GM23248 (cell line): Measurements from ENCODE around the gene MAGI1. TPM values are rescaled to one million over a fixed set of nuclear protein-coding genes. Genes with fewer than 3 reads are reported as not detected.

Experiments
- DNase-seq: peaks from one replicate; pipeline ENCODE4 v3.0.0-alpha.2; 2015
- H2AFZ ChIP-seq: fragments of 200-600 bp; sonication (generic); 2 replicates; pipeline ENCODE4 v1.6.1; 2016; ENCODE audit warnings: antibody characterized with exemption
- H3F3A ChIP-seq: fragments of 200-600 bp; sonication (generic); 2 replicates; pipeline ENCODE4 v1.6.1; 2016; ENCODE audit warnings: mild to moderate bottlenecking, antibody characterized with exemption, mixed run types; ENCODE audit not compliant: insufficient read depth
- H3K27ac ChIP-seq: fragments of 200-600 bp; sonication (generic); 2 replicates; pipeline ENCODE4 v1.5.1; 2016; ENCODE audit warnings: mild to moderate bottlenecking
- H3K27me3 ChIP-seq: fragments of 200-600 bp; sonication (generic); replicated peaks from 2 replicates; pipeline ENCODE4 v1.6.1; 2016; ENCODE audit warnings: mild to moderate bottlenecking; ENCODE audit not compliant: insufficient read depth
- H3K36me3 ChIP-seq: fragments of 200-600 bp; sonication (generic); 2 replicates; pipeline ENCODE4 v1.6.1; 2016; ENCODE audit warnings: low read depth, mild to moderate bottlenecking
- H3K4me1 ChIP-seq: fragments of 200-600 bp; sonication (generic); 2 replicates; pipeline ENCODE4 v1.6.1; 2016; ENCODE audit warnings: mild to moderate bottlenecking; ENCODE audit not compliant: insufficient read depth
- H3K4me2 ChIP-seq: fragments of 200-600 bp; sonication (generic); one replicate; pipeline ENCODE4 v1.6.1; 2016; ENCODE audit warnings: mild to moderate bottlenecking; ENCODE audit not compliant: unreplicated experiment
- H3K4me3 ChIP-seq: fragments of 200-600 bp; sonication (generic); 2 replicates; pipeline ENCODE4 v1.5.1; 2016; ENCODE audit warnings: mild to moderate bottlenecking
- H3K79me2 ChIP-seq: fragments of 200-600 bp; sonication (generic); 2 replicates; pipeline ENCODE4 v1.6.1; 2016; ENCODE audit warnings: mild to moderate bottlenecking; ENCODE audit not compliant: insufficient read depth
- H3K9ac ChIP-seq: fragments of 200-600 bp; sonication (generic); 2 replicates; pipeline ENCODE4 v1.6.1; 2016; ENCODE audit warnings: mild to moderate bottlenecking
- H3K9me2 ChIP-seq: fragments of 200-600 bp; sonication (generic); 2 replicates; pipeline ENCODE4 v1.6.1; 2016; ENCODE audit warnings: mixed run types, mild to moderate bottlenecking, moderate library complexity; ENCODE audit not compliant: insufficient read depth
- H3K9me3 ChIP-seq: fragments of 200-600 bp; sonication (generic); one replicate; pipeline ENCODE4 v1.6.1; 2017; ENCODE audit warnings: low read depth
- H4K20me1 ChIP-seq: fragments of 200-600 bp; sonication (generic); 2 replicates; pipeline ENCODE4 v1.6.0; 2016; ENCODE audit not compliant: insufficient read depth
- EZH2 ChIP-seq: fragments of 200-600 bp; sonication (generic); IDR thresholded peaks from 2 replicates; pipeline ENCODE4 v1.6.1; 2018; ENCODE audit warnings: antibody characterized with exemption, mild to moderate bottlenecking; ENCODE audit not compliant: insufficient read depth, poor library complexity, severe bottlenecking
- EZH2phosphoT487 ChIP-seq: fragments of 200-600 bp; sonication (generic); IDR thresholded peaks from 2 replicates; pipeline ENCODE4 v1.6.1; 2018; ENCODE audit warnings: antibody characterized with exemption, moderate library complexity, mild to moderate bottlenecking, low read depth; ENCODE audit not compliant: insufficient read depth
- WGBS, 2 experiments: methylation state at CpG; one replicate each; pipeline ENCODE4 v1.1.6; 2015 to 2017; ENCODE audit warnings: low lambda C conversion rate in 2 of 2, low coverage in 1 of 2; ENCODE audit errors: missing lambda C conversion rate in 2 of 2; 5-methylcytosine and 5-hydroxymethylcytosine counted together
- in situ Hi-C: fragments of 300-500 bp; cut with MboI; formaldehyde crosslinking; loops from 2 replicates; pipeline ENCODE4 v1.15.0; 2020
- polyA plus RNA-seq: library from polyadenylated mRNA; unstranded; fragments of >200 nt; fragmentation: Nextera tagmentation; extraction: Ambion mirVana; gene quantifications from 2 replicates; pipeline ENCODE4 v1.2.1, GENCODE V29; 2016
- total RNA-seq: library from RNA; depleted of rRNA; stranded (reverse); fragments of >200 nt; shearing (Covaris generic); gene quantifications from 2 replicates; pipeline ENCODE4 v1.2.3, GENCODE V29; 2014

MAGI1 gene
- total and polyA plus RNA-seq, 2 experiments from 2014 or later, result 7.3 to 13.8 TPM

DNA sequence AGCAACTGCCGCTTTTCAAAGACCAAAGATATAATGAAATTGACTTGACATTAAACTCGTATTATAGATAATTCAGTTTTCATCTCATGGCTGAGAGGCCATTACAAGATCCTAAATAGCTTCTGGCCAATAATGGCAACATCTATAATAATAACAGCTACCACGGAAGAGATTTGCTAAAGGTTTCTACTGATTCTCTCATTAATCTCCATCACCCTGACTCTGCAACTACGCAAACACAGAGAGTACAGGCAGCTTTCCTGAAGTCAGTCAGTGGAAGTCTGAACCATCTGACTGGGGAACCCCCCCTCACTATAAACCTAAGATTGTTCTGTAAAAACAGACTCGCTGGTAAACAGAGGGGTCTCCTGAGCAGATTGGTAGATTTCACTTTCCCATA lies 257.1 kb downstream of the MAGI1 start:
- Histone ChIP-seq H3K4me1 (peaks cover 20% of the 10 kb centered on the region), H3F3A (peaks cover 11% of the 10 kb centered on the region), H2AFZ (no peak overlapping the region), H3K27ac (no peak overlapping the region), H3K9me2 (no peaks in the 10 kb centered on the region), H3K9ac (no peak overlapping the region), H3K36me3 (no peaks in the 10 kb centered on the region), H3K9me3 (no peaks in the 10 kb centered on the region), H3K79me2 (peaks cover 49% of the 10 kb centered on the region), H4K20me1 (no peaks in the 10 kb centered on the region), H3K4me2 (no peak overlapping the region), H3K4me3 (no peak overlapping the region), H3K27me3 (no peaks in the 10 kb centered on the region)
- in situ Hi-C loops, result loop anchor here (10.0 kb wide), 1 partner anchor 363 kb away; no protein-coding TSS in a partner anchor
- no peak for DNase-seq
- no peak for TF ChIP-seq EZH2
- TF ChIP-seq EZH2phosphoT487, result no peak
- 95 to 96% methylated on average over 5 of the region's 5 CpGs for WGBS, 2 experiments

DNA sequence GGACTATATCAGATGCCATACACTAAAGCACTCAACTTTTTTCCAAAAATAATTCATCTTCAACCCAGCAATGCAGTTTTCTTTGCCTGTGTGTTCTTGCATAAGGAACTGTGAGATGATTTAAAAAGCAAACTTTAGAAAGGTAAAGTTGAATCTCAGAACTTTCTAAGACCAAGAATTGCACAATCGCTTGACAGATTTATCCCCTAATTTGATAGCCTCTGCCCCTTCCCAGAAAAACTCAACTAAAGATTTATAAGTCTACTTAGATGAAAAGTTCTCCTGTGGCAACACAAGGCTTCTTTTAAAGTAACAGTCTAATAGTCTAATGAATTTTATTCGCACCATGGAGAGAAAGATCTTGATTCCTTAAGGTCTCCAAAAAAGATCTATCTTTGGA lies 259.3 kb downstream of the MAGI1 start:
- no peak overlapping the region for H2AFZ ChIP-seq
- H3F3A ChIP-seq, result peaks cover 21% of the 10 kb centered on the region
- H3K36me3 ChIP-seq, result no peaks in the 10 kb centered on the region
- H3K79me2 ChIP-seq, result peaks cover 44% of the 10 kb centered on the region
- no peak overlapping the region for H3K27ac ChIP-seq
- no peak overlapping the region for H3K4me2 ChIP-seq
- TF ChIP-seq EZH2phosphoT487 (no peak), EZH2 (no peak)
- no peaks in the 10 kb centered on the region for H4K20me1 ChIP-seq
- H3K9ac ChIP-seq, result no peak overlapping the region
- no peak overlapping the region for H3K4me3 ChIP-seq
- no peak for DNase-seq
- no peaks in the 10 kb centered on the region for H3K9me3 ChIP-seq
- WGBS, 2 experiments, result 94 to 96% methylated on average over 2 of the region's 2 CpGs
- no peaks in the 10 kb centered on the region for H3K9me2 ChIP-seq
- H3K27me3 ChIP-seq, result no peaks in the 10 kb centered on the region
- in situ Hi-C loops, result no loop called here
- H3K4me1 ChIP-seq, result peaks cover 28% of the 10 kb centered on the region

- H3K4me3 ChIP-seq, result no peak overlapping the region
- H2AFZ ChIP-seq, result no peak overlapping the region
Measured at GRCh38 chr3:65778968-65779367, 259.8 kb downstream of the MAGI1 start.

DNA sequence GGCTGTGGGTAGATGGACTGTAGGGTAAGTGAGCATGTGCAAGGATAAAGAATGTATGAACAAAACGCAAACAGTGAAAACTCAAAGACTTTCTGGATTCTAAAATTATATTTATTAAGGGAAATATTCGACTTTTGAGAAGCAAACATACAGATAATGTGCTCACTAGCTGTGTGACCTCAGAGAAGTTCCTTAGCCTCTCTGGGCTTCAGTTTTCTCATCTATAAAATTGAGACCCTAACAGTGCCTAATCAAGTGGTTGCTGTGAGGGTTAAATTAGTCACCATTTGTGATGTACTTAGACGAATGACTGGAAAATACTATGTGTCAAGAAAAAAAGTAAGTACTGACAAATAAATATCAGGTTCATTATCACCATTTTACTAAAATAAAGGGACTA lies 261.7 kb downstream of the MAGI1 start:
- no peaks in the 10 kb centered on the region for H3K9me3 ChIP-seq
- no peak overlapping the region for H2AFZ ChIP-seq
- no peaks in the 10 kb centered on the region for H3K27me3 ChIP-seq
- 30 to 38% methylated on average over 3 of the region's 3 CpGs for WGBS, 2 experiments
- H3K79me2 ChIP-seq, result peaks cover 55% of the 10 kb centered on the region
- peaks cover 21% of the 10 kb centered on the region for H3K4me1 ChIP-seq
- H3K4me3 ChIP-seq, result no peak overlapping the region
- TF ChIP-seq EZH2phosphoT487 (no peak), EZH2 (no peak)
- H3K9ac ChIP-seq, result no peak overlapping the region
- H4K20me1 ChIP-seq, result no peaks in the 10 kb centered on the region
- peaks cover 16% of the 10 kb centered on the region for H3F3A ChIP-seq
- no peaks in the 10 kb centered on the region for H3K9me2 ChIP-seq
- peak overlapping the region; percentile 41 for H3K4me2 ChIP-seq
- DNase-seq, result no peak
- H3K36me3 ChIP-seq, result no peaks in the 10 kb centered on the region
- peak overlapping the region; percentile 23; the same call in 1 of the 2 replicates for H3K27ac ChIP-seq
- in situ Hi-C loops, result no loop called here

More at GRCh38 chr3:65778968-65779367, 259.8 kb downstream of the MAGI1 start:
- no peaks in the 10 kb centered on the region for H3K27me3 ChIP-seq
- TF ChIP-seq EZH2 (no peak), EZH2phosphoT487 (no peak)
- peaks cover 49% of the 10 kb centered on the region for H3K79me2 ChIP-seq
- no peak overlapping the region for H3K4me2 ChIP-seq
- H3K9ac ChIP-seq, result no peak overlapping the region
- WGBS, 2 experiments, result 75 to 78% methylated on average over 2 of the region's 2 CpGs
- peaks cover 24% of the 10 kb centered on the region for H3K4me1 ChIP-seq
- in situ Hi-C loops, result no loop called here
- no peaks in the 10 kb centered on the region for H3K36me3 ChIP-seq
- H3K27ac ChIP-seq, result no peak overlapping the region
- no peaks in the 10 kb centered on the region for H3K9me3 ChIP-seq
- peaks cover 19% of the 10 kb centered on the region for H3F3A ChIP-seq
- peak; percentile 10 for DNase-seq
- no peaks in the 10 kb centered on the region for H3K9me2 ChIP-seq
- H4K20me1 ChIP-seq, result no peaks in the 10 kb centered on the region

DNA sequence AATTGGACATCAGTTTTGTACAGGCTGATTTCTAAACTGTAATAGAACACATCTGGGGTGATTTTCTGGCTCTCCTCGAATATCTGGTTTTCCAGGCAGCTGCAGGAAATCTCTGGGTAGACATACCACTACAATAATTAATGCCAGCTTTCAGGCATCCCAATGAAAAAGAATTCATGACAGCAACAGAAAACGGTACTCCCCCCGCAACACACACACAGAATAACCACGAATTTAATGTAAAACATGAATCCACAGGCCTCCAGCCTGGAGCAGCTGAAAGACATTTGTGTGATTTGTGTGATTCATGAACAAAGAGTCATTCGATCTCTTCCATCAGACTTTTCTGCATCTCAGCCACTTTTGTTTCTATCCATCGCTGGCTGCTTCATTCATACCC lies 262.2 kb downstream of the MAGI1 start:
- peak; percentile 73 for DNase-seq
- Histone ChIP-seq H3K9me2 (no peaks in the 10 kb centered on the region), H3F3A (peaks cover 16% of the 10 kb centered on the region), H4K20me1 (no peaks in the 10 kb centered on the region), H3K9me3 (no peaks in the 10 kb centered on the region), H3K4me2 (peak overlapping the region; percentile 41), H3K4me1 (peaks cover 21% of the 10 kb centered on the region), H3K4me3 (no peak overlapping the region), H3K36me3 (no peaks in the 10 kb centered on the region), H3K27me3 (no peaks in the 10 kb centered on the region), H3K27ac (peak overlapping the region; percentile 23; the same call in 1 of the 2 replicates), H3K79me2 (peaks cover 59% of the 10 kb centered on the region), H2AFZ (no peak overlapping the region), H3K9ac (no peak overlapping the region)
- WGBS, 2 experiments, result 2 to 4% methylated on average over 6 of the region's 6 CpGs
- TF ChIP-seq EZH2 (no peak), EZH2phosphoT487 (no peak)
- in situ Hi-C loops, result no loop called here
